ENCODE data around the gene CRB1.
A peak's percentile ranks its signal among the peaks of the same experiment; 100 is the strongest.

DNA sequence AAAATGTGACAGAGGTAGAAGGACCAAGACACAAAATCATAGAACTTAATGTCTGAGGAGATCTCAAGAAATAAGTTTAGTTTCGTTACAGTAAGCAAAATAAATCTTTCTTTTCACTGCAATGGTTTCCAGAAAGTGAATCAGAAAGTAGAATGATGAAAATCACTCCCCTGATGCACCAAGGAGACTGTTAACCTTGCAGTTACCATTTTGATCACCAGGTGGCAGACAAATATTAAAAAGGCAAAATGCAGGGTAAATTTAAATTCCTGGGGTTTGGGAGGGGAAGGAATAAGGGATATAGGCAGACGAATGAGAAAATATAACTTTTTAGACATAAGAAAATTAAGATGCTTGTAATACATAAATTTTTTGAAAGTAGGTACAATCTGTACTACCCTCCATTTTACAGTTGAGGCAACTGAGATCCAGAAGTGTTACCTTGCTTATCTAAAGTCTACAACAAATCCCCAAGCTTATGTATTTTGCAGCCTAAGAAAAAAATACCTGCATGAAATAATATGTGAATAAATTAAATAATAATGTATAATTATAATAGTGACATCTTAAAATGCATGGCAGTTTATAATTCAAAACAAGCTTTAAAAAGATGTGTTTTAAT, 253.2 kb downstream of the CRB1 start:
- TF ChIP-seq, protein P1, sequence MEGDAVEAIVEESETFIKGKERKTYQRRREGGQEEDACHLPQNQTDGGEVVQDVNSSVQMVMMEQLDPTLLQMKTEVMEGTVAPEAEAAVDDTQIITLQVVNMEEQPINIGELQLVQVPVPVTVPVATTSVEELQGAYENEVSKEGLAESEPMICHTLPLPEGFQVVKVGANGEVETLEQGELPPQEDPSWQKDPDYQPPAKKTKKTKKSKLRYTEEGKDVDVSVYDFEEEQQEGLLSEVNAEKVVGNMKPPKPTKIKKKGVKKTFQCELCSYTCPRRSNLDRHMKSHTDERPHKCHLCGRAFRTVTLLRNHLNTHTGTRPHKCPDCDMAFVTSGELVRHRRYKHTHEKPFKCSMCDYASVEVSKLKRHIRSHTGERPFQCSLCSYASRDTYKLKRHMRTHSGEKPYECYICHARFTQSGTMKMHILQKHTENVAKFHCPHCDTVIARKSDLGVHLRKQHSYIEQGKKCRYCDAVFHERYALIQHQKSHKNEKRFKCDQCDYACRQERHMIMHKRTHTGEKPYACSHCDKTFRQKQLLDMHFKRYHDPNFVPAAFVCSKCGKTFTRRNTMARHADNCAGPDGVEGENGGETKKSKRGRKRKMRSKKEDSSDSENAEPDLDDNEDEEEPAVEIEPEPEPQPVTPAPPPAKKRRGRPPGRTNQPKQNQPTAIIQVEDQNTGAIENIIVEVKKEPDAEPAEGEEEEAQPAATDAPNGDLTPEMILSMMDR (IDR thresholded peaks at IDR 0.05) = peak in 2 of 4 experiments; percentile 18 to 44
- TF ChIP-seq POLR2A (IDR thresholded peaks at IDR 0.05) = no peak
- TF ChIP-seq POLR2AphosphoS5 (IDR thresholded peaks at IDR 0.05) = no peak

Measured in sigmoid colon (tissue), 4 donors.